Measurements from ENCODE around the gene CARNS1. TPM values are rescaled to one million over a fixed set of nuclear protein-coding genes. Genes with fewer than 3 reads are reported as not detected.

The CARNS1 gene
- polyA plus RNA-seq, 1 of the 3 experiments (the other 2 are of a cell fraction): 0.23 TPM

GRCh38 chr11:67390947-67391303 lies 24.6 kb upstream of the CARNS1 start:
- Histone ChIP-seq H3K9me3 (no peaks in the 10 kb centered on the region), H3K4me1 (ENCODE audit: control insufficient read depth in 1 of 2, insufficient read depth in 2 of 2, low read depth in 1 of 2, low read length in 1 of 2) (peaks cover 0 to 13% of the 10 kb centered on the region in 2 experiments; a peak in 1 of 4 replicates), H3K4me2 (peak overlapping the region; percentile 99), H3K36me3 (replicated peaks in 1 of 2; ENCODE audit: control insufficient read depth in 1 of 2, insufficient read depth in 2 of 2, low read length in 1 of 2) (no peaks in the 10 kb centered on the region), H3K79me2 (ENCODE audit: insufficient read depth) (peaks cover 23% of the 10 kb centered on the region), H3K9me2 (no peaks in the 10 kb centered on the region), H3F3A (replicated peaks; ENCODE audit: insufficient read depth) (peaks cover 14% of the 10 kb centered on the region), H3K27me3 (ENCODE audit: insufficient read depth) (no peaks in the 10 kb centered on the region), H2AFZ (ENCODE audit: low read depth) (peak overlapping the region; percentile 92; the same call in 1 of the 2 replicates), H3K9ac (peak overlapping the region; percentile 97), H3K4me3 (ENCODE audit: low read depth in 2 of 2, low read length in 1 of 2) (peak overlapping the region; percentile 76 to 98), H4K20me1 (ENCODE audit: insufficient read depth) (no peaks in the 10 kb centered on the region), H3K27ac (ENCODE audit: low read depth in 2 of 2, low read length in 1 of 2) (peak overlapping the region; percentile 80 to 82)
- no peak for DNase-seq
- no peak for TF ChIP-seq TAF1 (IDR thresholded peaks at IDR 0.05; ENCODE audit: borderline replicate concordance, low read depth, low read length)
- no peak for TF ChIP-seq YY1 (IDR thresholded peaks at IDR 0.05; ENCODE audit: low read depth)
- TF ChIP-seq EZH2phosphoT487 (IDR thresholded peaks at IDR 0.05; ENCODE audit: borderline replicate concordance, low read depth): no peak
- TF ChIP-seq JUND (IDR thresholded peaks at IDR 0.05): no peak
- TF ChIP-seq GATA2 (CRISPR knock-in tag; IDR thresholded peaks at IDR 0.05): no peak
- no peak for TF ChIP-seq NRF1 (IDR thresholded peaks at IDR 0.05; ENCODE audit: low read depth, low read length)
- TF ChIP-seq, protein P1, sequence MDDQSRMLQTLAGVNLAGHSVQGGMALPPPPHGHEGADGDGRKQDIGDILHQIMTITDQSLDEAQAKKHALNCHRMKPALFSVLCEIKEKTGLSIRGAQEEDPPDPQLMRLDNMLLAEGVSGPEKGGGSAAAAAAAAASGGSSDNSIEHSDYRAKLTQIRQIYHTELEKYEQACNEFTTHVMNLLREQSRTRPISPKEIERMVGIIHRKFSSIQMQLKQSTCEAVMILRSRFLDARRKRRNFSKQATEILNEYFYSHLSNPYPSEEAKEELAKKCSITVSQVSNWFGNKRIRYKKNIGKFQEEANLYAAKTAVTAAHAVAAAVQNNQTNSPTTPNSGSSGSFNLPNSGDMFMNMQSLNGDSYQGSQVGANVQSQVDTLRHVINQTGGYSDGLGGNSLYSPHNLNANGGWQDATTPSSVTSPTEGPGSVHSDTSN (IDR thresholded peaks at IDR 0.05): no peak
- TF ChIP-seq, protein P2, sequence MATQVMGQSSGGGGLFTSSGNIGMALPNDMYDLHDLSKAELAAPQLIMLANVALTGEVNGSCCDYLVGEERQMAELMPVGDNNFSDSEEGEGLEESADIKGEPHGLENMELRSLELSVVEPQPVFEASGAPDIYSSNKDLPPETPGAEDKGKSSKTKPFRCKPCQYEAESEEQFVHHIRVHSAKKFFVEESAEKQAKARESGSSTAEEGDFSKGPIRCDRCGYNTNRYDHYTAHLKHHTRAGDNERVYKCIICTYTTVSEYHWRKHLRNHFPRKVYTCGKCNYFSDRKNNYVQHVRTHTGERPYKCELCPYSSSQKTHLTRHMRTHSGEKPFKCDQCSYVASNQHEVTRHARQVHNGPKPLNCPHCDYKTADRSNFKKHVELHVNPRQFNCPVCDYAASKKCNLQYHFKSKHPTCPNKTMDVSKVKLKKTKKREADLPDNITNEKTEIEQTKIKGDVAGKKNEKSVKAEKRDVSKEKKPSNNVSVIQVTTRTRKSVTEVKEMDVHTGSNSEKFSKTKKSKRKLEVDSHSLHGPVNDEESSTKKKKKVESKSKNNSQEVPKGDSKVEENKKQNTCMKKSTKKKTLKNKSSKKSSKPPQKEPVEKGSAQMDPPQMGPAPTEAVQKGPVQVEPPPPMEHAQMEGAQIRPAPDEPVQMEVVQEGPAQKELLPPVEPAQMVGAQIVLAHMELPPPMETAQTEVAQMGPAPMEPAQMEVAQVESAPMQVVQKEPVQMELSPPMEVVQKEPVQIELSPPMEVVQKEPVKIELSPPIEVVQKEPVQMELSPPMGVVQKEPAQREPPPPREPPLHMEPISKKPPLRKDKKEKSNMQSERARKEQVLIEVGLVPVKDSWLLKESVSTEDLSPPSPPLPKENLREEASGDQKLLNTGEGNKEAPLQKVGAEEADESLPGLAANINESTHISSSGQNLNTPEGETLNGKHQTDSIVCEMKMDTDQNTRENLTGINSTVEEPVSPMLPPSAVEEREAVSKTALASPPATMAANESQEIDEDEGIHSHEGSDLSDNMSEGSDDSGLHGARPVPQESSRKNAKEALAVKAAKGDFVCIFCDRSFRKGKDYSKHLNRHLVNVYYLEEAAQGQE (IDR thresholded peaks at IDR 0.05; ENCODE audit: low read depth, low read length): no peak
- TF ChIP-seq EP300 (IDR thresholded peaks at IDR 0.05; ENCODE audit: borderline replicate concordance in 1 of 2, low read depth in 1 of 2, low read length in 1 of 2): no peak
- no peak for TF ChIP-seq RXRA (IDR thresholded peaks at IDR 0.05; ENCODE audit: borderline replicate concordance, low read depth)
- TF ChIP-seq, protein P3, sequence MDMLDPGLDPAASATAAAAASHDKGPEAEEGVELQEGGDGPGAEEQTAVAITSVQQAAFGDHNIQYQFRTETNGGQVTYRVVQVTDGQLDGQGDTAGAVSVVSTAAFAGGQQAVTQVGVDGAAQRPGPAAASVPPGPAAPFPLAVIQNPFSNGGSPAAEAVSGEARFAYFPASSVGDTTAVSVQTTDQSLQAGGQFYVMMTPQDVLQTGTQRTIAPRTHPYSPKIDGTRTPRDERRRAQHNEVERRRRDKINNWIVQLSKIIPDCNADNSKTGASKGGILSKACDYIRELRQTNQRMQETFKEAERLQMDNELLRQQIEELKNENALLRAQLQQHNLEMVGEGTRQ (IDR thresholded peaks at IDR 0.05; ENCODE audit: borderline replicate concordance, low read depth, low read length): no peak
- TF ChIP-seq FOXJ3 (CRISPR knock-in tag; IDR thresholded peaks at IDR 0.05): no peak
- POLR2A ChIA-PET: interaction anchor here (0.6 to 2.6 kb wide), 6 partner anchors 10 to 129 kb away, joined by 3 to 32 read pairs (median 4); partner anchors contain the start of genes PITPNM1, POLD4 and PPP1CA
- WGBS (ENCODE audit: low lambda C conversion rate): 18% methylated on average over 15 of the region's 15 CpGs
- CTCF ChIA-PET: interaction anchor here (1.0 to 2.7 kb wide), 11 partner anchors 9 to 224 kb away, joined by 3 to 53 read pairs (median 6); partner anchors contain the start of genes CLCF1 and PPP1CA
